HepG2 (cell line): ENCODE data around the gene DDR2. TPM values are rescaled to one million over a fixed set of nuclear protein-coding genes. Genes with fewer than 3 reads are reported as not detected.
A peak's percentile ranks its signal among the peaks of the same experiment; 100 is the strongest.

Source experiments
- BCL6 ChIP-seq: IDR thresholded peaks from 2 replicates; pipeline ENCODE4 v1.6.1; 2016; ENCODE audit warnings: missing genetic modification reagents, missing compliant biosample characterization
- DRAP1 ChIP-seq: IDR thresholded peaks from 2 replicates; pipeline ENCODE4 v1.6.1; 2016; ENCODE audit warnings: missing genetic modification reagents, missing compliant biosample characterization
- FOXA3 ChIP-seq: IDR thresholded peaks from 2 replicates; pipeline ENCODE4 v1.6.1; 2016; ENCODE audit warnings: missing genetic modification reagents, missing compliant biosample characterization
- HMG20A ChIP-seq: IDR thresholded peaks from 2 replicates; pipeline ENCODE4 v1.6.1; 2016; ENCODE audit warnings: borderline replicate concordance
- HNF1A ChIP-seq, 2 experiments: sonication (generic) in 1 of 2; formaldehyde crosslinking in 1 of 2; IDR thresholded peaks; 2 replicates each; pipeline versions ENCODE4 v1.4.0 to v1.6.1; 2016 to 2020; ENCODE audit warnings: borderline replicate concordance in 1 of 2, low read depth in 1 of 2, mild to moderate bottlenecking in 1 of 2, missing genetic modification reagents in 1 of 2
- IKZF5 ChIP-seq: IDR thresholded peaks from 2 replicates; pipeline ENCODE4 v1.6.1; 2018; ENCODE audit warnings: missing genetic modification reagents, mild to moderate bottlenecking, missing compliant biosample characterization
- ISL2 ChIP-seq: sonication (generic); formaldehyde crosslinking; IDR thresholded peaks from 2 replicates; pipeline ENCODE4 v1.5.0; 2020; ENCODE audit warnings: missing genetic modification reagents
- KLF11 ChIP-seq: IDR thresholded peaks from 2 replicates; pipeline ENCODE4 v1.6.1; 2016; ENCODE audit warnings: missing compliant biosample characterization
- KLF9 ChIP-seq: IDR thresholded peaks from 2 replicates; pipeline ENCODE4 v1.6.1; 2016; ENCODE audit warnings: low read depth
- LBX2 ChIP-seq: sonication (generic); formaldehyde crosslinking; IDR thresholded peaks from 2 replicates; pipeline ENCODE4 v1.5.0; 2020; ENCODE audit warnings: missing genetic modification reagents, mild to moderate bottlenecking, borderline replicate concordance
- NFIC ChIP-seq: IDR thresholded peaks from 2 replicates; pipeline ENCODE4 v1.6.1; 2012; ENCODE audit warnings: mild to moderate bottlenecking, low read length, inconsistent platforms
- NFRKB ChIP-seq: fragments of 450-650 bp; IDR thresholded peaks from 2 replicates; pipeline ENCODE4 v1.6.1; 2017
- PLSCR1 ChIP-seq: sonication (generic); formaldehyde crosslinking; IDR thresholded peaks from 2 replicates; pipeline ENCODE4 v1.5.0; 2020; ENCODE audit warnings: missing genetic modification reagents, mild to moderate bottlenecking, borderline replicate concordance
- RARA ChIP-seq: IDR thresholded peaks from 2 replicates; pipeline ENCODE4 v1.6.1; 2016; ENCODE audit warnings: missing genetic modification reagents, missing compliant biosample characterization
- RCOR2 ChIP-seq: IDR thresholded peaks from 2 replicates; pipeline ENCODE4 v1.6.1; 2016; ENCODE audit warnings: missing biosample characterization, missing genetic modification reagents
- SOX5 ChIP-seq: IDR thresholded peaks from 2 replicates; pipeline ENCODE4 v1.6.1; 2016; ENCODE audit warnings: borderline replicate concordance
- SP140L ChIP-seq: sonication (generic); formaldehyde crosslinking; IDR thresholded peaks from 2 replicates; pipeline ENCODE4 v1.4.0; 2020; ENCODE audit warnings: missing genetic modification reagents, borderline replicate concordance
- SRSF1 ChIP-seq: fragments of 200-400 bp; formaldehyde crosslinking; optimal IDR thresholded peaks from 2 replicates; pipeline ENCODE3; 2017; ENCODE audit warnings: mild to moderate bottlenecking, low read depth, low read length, moderate library complexity
- ZBTB7B ChIP-seq: sonication (generic); formaldehyde crosslinking; IDR thresholded peaks from 2 replicates; pipeline ENCODE4 v1.4.0; 2020; ENCODE audit warnings: missing genetic modification reagents
- ZNF530 ChIP-seq: sonication (generic); formaldehyde crosslinking; IDR thresholded peaks from 2 replicates; pipeline ENCODE4 v1.5.0; 2020; ENCODE audit warnings: low read depth, mild to moderate bottlenecking, missing genetic modification reagents
- ZNF644 ChIP-seq: IDR thresholded peaks from 2 replicates; pipeline ENCODE4 v1.6.1; 2016; ENCODE audit warnings: low read depth
- ZNF660 ChIP-seq: sonication (generic); formaldehyde crosslinking; IDR thresholded peaks from 2 replicates; pipeline ENCODE4 v1.5.1; 2020; ENCODE audit warnings: mild to moderate bottlenecking, low read depth, missing genetic modification reagents, borderline replicate concordance
- ZNF7 ChIP-seq: IDR thresholded peaks from 2 replicates; pipeline ENCODE4 v1.6.1; 2016; ENCODE audit warnings: missing biosample characterization, missing genetic modification reagents
- ZNF75D ChIP-seq: sonication (generic); formaldehyde crosslinking; IDR thresholded peaks from 2 replicates; pipeline ENCODE4 v1.8.1; 2023; ENCODE audit warnings: missing genetic modification reagents, mild to moderate bottlenecking, borderline replicate concordance
- ZSCAN22 ChIP-seq: sonication (generic); formaldehyde crosslinking; IDR thresholded peaks from 2 replicates; pipeline ENCODE4 v1.4.0; 2020; ENCODE audit warnings: mild to moderate bottlenecking, missing genetic modification reagents
- polyA plus RNA-seq, 8 experiments: library from polyadenylated mRNA; depleted of rRNA in 3 of 8; stranded (reverse) in 7 of 8; unstranded in 1 of 8; fragments of >200 nt; fragmentation: Illumina TruSeq in 4 of 8; extraction: Trizol in 4 of 8; gene quantifications; 2 replicates each; pipeline versions ENCODE4 v1.2.1 to v1.2.3, GENCODE V29; 2011 to 2016; ENCODE audit warnings: low read depth in 4 of 8, missing spikeins in 1 of 8, mixed read lengths in 1 of 8; ENCODE audit not compliant: insufficient read depth in 1 of 8
- total RNA-seq, 5 experiments: library from RNA; depleted of rRNA; stranded (reverse); fragments of >200 nt; fragmentation: Illumina TruSeq; extraction: Trizol; gene quantifications; 2 replicates each; pipeline ENCODE4 v1.2.3, GENCODE V29; 2016; ENCODE audit warnings: low read depth in 1 of 5

Gene DDR2
- total and polyA plus RNA-seq, 2 of the 13 experiments (the other 11 are each of a cell fraction or from before 2014, with no cell fraction given) = 0.36 to 0.38 TPM

- TF ChIP-seq ISL2 (CRISPR knock-in tag) = 0 out of 2 replicates have a peak, but pooled peaks have one; percentile 53
- TF ChIP-seq ZNF660 (CRISPR knock-in tag) = no peak
- TF ChIP-seq NFRKB = no peak
- TF ChIP-seq SOX5 = peak; percentile 61; the same call in 1 of the 2 replicates
- TF ChIP-seq ZNF7 (CRISPR knock-in tag) = no peak
- TF ChIP-seq ZNF75D (CRISPR knock-in tag) = no peak
- TF ChIP-seq NFIC = peak; percentile 42; the same call in 1 of the 2 replicates
- TF ChIP-seq BCL6 (CRISPR knock-in tag) = peak; percentile 69
- no peak for TF ChIP-seq KLF11 (CRISPR knock-in tag)
- TF ChIP-seq RARA (CRISPR knock-in tag) = peak; percentile 87
- no peak for TF ChIP-seq SP140L (CRISPR knock-in tag)
- TF ChIP-seq ZNF644 = 0 out of 2 replicates have a peak, but pooled peaks have one; percentile 18
- no peak for TF ChIP-seq KLF9 (CRISPR knock-in tag)
- no peak for TF ChIP-seq SRSF1
- no peak for TF ChIP-seq RCOR2 (CRISPR knock-in tag)
- no peak for TF ChIP-seq ZNF530 (CRISPR knock-in tag)
- TF ChIP-seq ZBTB7B (CRISPR knock-in tag) = no peak
- no peak; the same call in 1 of the 2 replicates for TF ChIP-seq HMG20A
- peak; percentile 79 for TF ChIP-seq FOXA3 (CRISPR knock-in tag)
- TF ChIP-seq LBX2 = no peak
- peak; percentile 26; the same call in 1 of the 2 replicates for TF ChIP-seq IKZF5
- TF ChIP-seq HNF1A (IDR thresholded peaks at IDR 0.05; ENCODE audit: low read depth) = 0 out of 2 replicates have a peak, but pooled peaks have one; percentile 7
- 0 out of 2 replicates have a peak, but pooled peaks have one; percentile 27 for TF ChIP-seq HNF1A (CRISPR knock-in tag; IDR thresholded peaks at IDR 0.05; ENCODE audit: borderline replicate concordance)
- no peak for TF ChIP-seq ZSCAN22
- TF ChIP-seq PLSCR1 = no peak
- TF ChIP-seq DRAP1 (CRISPR knock-in tag) = no peak
Measured at GRCh38 chr1:162596514-162597170, 35.6 kb upstream of the DDR2 start (continued).
